K562 (cell line): ENCODE data around the gene STX2. TPM values are rescaled to one million over a fixed set of nuclear protein-coding genes. Genes with fewer than 3 reads are reported as not detected.

ENCODE experiments used
- ARID1B ChIP-seq: fragments of 450-650 bp; IDR thresholded peaks from 2 replicates; pipeline ENCODE4 v1.6.1; 2016; ENCODE audit warnings: antibody characterized with exemption, mild to moderate bottlenecking, inconsistent platforms
- CTCFL ChIP-seq: IDR thresholded peaks from 2 replicates; pipeline ENCODE4 v1.6.1; 2011; ENCODE audit warnings: borderline replicate concordance, low read depth, mild to moderate bottlenecking, moderate library complexity, low read length; ENCODE audit not compliant: insufficient read depth, poor library complexity, severe bottlenecking
- E2F3 ChIP-seq: fragments of 250-450 bp; sonication (Bioruptor Pico); IDR thresholded peaks from 2 replicates; pipeline ENCODE4 v1.4.0; 2020; ENCODE audit warnings: mild to moderate bottlenecking
- FOXM1 ChIP-seq, 2 experiments: fragments of 450-650 bp in 1 of 2; sonication (generic) in 1 of 2; formaldehyde crosslinking in 1 of 2; IDR thresholded peaks; 2 replicates each; pipeline versions ENCODE4 v1.6.1 to v1.9.0; 2017 to 2022; ENCODE audit warnings: low read depth in 2 of 2, mild to moderate bottlenecking in 2 of 2, missing genetic modification reagents in 1 of 2, moderate library complexity in 1 of 2
- HSF4 ChIP-seq: fragments of 250-450 bp; sonication (Bioruptor Pico); IDR thresholded peaks from 2 replicates; pipeline ENCODE4 v2.1.2; 2022; ENCODE audit warnings: mild to moderate bottlenecking, moderate library complexity, borderline replicate concordance
- NELFE ChIP-seq: IDR thresholded peaks from 2 replicates; pipeline ENCODE4 v1.6.1; 2011; ENCODE audit warnings: mild to moderate bottlenecking; ENCODE audit not compliant: insufficient read depth, insufficient read length
- NONO ChIP-seq, 2 experiments: fragments of 200-400 bp in 1 of 2; fragments of 450-650 bp in 1 of 2; formaldehyde crosslinking in 1 of 2; IDR thresholded peaks; 2 replicates each; pipeline ENCODE4 v1.6.1; 2017; ENCODE audit warnings: low read depth in 2 of 2, mild to moderate bottlenecking in 2 of 2, moderate library complexity in 2 of 2, low read length in 1 of 2
- POLR2G ChIP-seq: fragments of 200-400 bp; formaldehyde crosslinking; IDR thresholded peaks from 2 replicates; pipeline ENCODE4 v1.6.1; 2017; ENCODE audit warnings: low read depth, mild to moderate bottlenecking, antibody characterized with exemption, low read length, moderate library complexity
- POLR3A ChIP-seq: IDR thresholded peaks from 2 replicates; pipeline ENCODE4 v1.6.1; 2011; ENCODE audit warnings: borderline replicate concordance, mild to moderate bottlenecking, moderate library complexity; ENCODE audit not compliant: insufficient read length, insufficient read depth; ENCODE audit errors: extremely low read depth
- RBM25 ChIP-seq: fragments of 200-400 bp; formaldehyde crosslinking; IDR thresholded peaks from 2 replicates; pipeline ENCODE4 v1.6.1; 2018; ENCODE audit warnings: low read length, low read depth, moderate library complexity; ENCODE audit not compliant: severe bottlenecking
- TFAP4 ChIP-seq: sonication (generic); formaldehyde crosslinking; IDR thresholded peaks from 2 replicates; pipeline ENCODE4 v1.8.0; 2022; ENCODE audit warnings: missing genetic modification reagents, mild to moderate bottlenecking, moderate library complexity, borderline replicate concordance
- XRCC4 ChIP-seq: IDR thresholded peaks from one replicate; pipeline ENCODE4 v1.6.1; 2011; ENCODE audit not compliant: insufficient read depth, insufficient read length; ENCODE audit errors: extremely low read depth
- polyA plus RNA-seq, 8 experiments: library from polyadenylated mRNA; depleted of rRNA in 4 of 8; stranded (reverse) in 5 of 8; unstranded in 3 of 8; fragments of >200 nt; fragmentation: Nextera tagmentation in 2 of 8; fragmentation: Illumina TruSeq in 1 of 8; extraction: Ambion mirVana in 2 of 8; extraction: Trizol in 1 of 8; gene quantifications; 2 replicates each; pipeline versions ENCODE4 v1.2.1 to v1.2.3, GENCODE V29; 2011 to 2014; ENCODE audit warnings: inconsistent platforms in 1 of 8, missing spikeins in 1 of 8
- total RNA-seq, 7 experiments: library from RNA; depleted of rRNA in 6 of 7; stranded (reverse); fragments of >200 nt in 6 of 7; fragmentation: Illumina TruSeq in 2 of 7; extraction: Trizol in 2 of 7; gene quantifications; 2 replicates each; pipeline versions ENCODE4 v1.2.1 to v1.2.3, GENCODE V29; 2011 to 2021; ENCODE audit warnings: low replicate concordance in 1 of 7
- TF ChIP-seq, protein P1 (sequence below): fragments of 250-450 bp; sonication (Bioruptor Pico); IDR thresholded peaks from 2 replicates; pipeline ENCODE4 v1.5.0; 2021; ENCODE audit warnings: mild to moderate bottlenecking, moderate library complexity
- TF ChIP-seq, protein P2 (sequence below): sonication (generic); formaldehyde crosslinking; IDR thresholded peaks from 2 replicates; pipeline ENCODE4 v1.8.0; 2022; ENCODE audit warnings: mild to moderate bottlenecking, missing genetic modification reagents
- TF ChIP-seq, protein P3 (sequence below), 2 experiments: fragments of 450-650 bp in 1 of 2; IDR thresholded peaks; 2 replicates each; pipeline ENCODE4 v1.6.1; 2011 to 2017; ENCODE audit warnings: low read depth in 2 of 2, antibody characterized with exemption in 1 of 2, borderline replicate concordance in 1 of 2, low read length in 1 of 2, mild to moderate bottlenecking in 1 of 2, mixed read lengths in 1 of 2; ENCODE audit not compliant: control insufficient read depth in 1 of 2

Gene STX2
- total and polyA plus RNA-seq, 9 of the 15 experiments (the other 6 are each of a cell fraction or from before 2014, with no cell fraction given) = 22.2 to 54.6 (median 30.8) TPM

DNA sequence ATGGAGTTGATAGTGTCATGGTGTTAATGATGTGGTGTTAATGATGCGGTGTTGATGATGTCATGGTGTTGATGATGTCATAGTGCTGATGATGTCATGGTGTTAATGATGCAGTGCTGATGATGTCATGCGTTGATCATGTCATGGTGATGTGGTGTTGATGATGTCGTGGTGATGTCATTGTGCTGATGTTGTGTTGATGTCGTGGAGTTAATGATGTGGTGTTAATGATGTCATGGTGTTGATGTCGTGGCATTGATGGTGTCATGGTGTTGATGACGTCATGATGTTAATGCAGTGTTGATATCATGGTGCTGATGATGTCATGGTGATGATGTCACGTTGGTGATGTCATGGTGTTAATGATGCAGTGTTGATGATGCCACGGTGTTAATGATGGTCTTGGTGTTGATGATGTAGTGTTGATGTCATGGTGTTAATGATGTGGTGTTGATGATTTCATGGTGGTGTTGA is 73.8 kb downstream of the STX2 start (continued):
- TF ChIP-seq POLR3A = no peak
- no peak for TF ChIP-seq CTCFL
- TF ChIP-seq FOXM1 (IDR thresholded peaks at IDR 0.05; ENCODE audit: low read depth) = no peak
- no peak; the same call in 1 of the 2 replicates for TF ChIP-seq FOXM1 (CRISPR knock-in tag; IDR thresholded peaks at IDR 0.05; ENCODE audit: low read depth)
- no peak for TF ChIP-seq NONO (IDR thresholded peaks at IDR 0.05; ENCODE audit: low read depth in 2 of 2, low read length in 1 of 2)
- TF ChIP-seq TFAP4 = no peak
- TF ChIP-seq, protein P1, sequence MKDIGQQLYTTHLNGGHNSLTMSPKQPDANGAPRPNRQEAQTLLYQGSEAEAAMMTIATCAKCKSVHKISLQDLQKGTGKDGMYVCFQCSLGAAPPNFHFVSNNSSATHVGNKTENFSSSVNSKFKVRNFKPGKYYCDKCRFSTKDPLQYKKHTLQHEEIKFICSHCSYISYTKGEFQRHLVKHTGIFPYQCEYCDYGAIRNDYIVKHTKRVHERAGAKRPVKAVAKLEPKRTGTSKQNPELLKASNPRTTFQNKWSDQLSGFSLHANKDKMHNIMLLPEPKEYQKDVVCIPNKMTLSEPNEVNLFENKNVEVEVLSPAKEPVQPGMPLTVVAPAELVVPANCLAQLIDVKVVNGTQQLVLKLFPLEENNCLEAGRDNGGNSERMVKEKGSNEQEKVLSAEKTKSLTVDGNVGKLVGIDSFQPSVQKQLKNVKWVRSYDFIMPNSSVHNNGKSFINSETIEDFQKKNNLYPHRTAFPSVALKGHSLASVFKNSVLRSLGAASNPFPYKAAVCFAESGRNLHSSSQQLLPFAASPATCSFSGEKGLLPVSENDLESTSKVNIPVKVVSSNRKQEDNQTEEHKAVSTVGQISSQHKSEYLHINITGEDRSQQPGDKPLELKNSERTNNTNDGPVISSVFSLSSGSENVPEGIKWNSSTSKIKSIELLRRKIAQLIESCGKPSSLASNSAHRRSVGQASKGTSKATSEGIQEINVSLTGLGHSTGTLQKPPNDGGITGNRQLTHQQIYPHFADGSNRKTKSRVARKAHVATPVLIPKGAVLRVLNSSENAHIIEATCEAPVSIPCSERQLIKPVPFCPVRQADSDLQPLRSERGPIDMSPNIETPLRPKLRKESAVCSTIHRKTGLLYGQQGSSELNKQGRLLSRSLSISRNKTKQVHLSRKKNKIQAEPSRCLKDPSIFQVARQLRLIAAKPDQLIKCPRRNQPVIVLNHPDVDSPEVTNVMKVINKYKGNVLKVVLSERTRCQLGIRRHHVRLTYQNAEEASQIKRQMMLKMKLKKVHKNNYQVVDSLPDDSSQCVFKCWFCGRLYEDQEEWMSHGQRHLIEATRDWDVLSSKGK (CRISPR knock-in tag) = no peak
- no peak for TF ChIP-seq E2F3 (CRISPR knock-in tag)
- TF ChIP-seq ARID1B = no peak
- TF ChIP-seq NELFE = no peak
- no peak for TF ChIP-seq RBM25
- TF ChIP-seq, protein P2, sequence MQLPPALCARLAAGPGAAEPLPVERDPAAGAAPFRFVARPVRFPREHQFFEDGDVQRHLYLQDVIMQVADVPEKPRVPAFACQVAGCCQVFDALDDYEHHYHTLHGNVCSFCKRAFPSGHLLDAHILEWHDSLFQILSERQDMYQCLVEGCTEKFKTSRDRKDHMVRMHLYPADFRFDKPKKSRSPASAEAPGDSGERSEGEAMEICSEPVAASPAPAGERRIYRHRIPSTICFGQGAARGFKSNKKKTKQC (CRISPR knock-in tag) = no peak
- TF ChIP-seq HSF4 (CRISPR knock-in tag) = no peak
- TF ChIP-seq, protein P3, sequence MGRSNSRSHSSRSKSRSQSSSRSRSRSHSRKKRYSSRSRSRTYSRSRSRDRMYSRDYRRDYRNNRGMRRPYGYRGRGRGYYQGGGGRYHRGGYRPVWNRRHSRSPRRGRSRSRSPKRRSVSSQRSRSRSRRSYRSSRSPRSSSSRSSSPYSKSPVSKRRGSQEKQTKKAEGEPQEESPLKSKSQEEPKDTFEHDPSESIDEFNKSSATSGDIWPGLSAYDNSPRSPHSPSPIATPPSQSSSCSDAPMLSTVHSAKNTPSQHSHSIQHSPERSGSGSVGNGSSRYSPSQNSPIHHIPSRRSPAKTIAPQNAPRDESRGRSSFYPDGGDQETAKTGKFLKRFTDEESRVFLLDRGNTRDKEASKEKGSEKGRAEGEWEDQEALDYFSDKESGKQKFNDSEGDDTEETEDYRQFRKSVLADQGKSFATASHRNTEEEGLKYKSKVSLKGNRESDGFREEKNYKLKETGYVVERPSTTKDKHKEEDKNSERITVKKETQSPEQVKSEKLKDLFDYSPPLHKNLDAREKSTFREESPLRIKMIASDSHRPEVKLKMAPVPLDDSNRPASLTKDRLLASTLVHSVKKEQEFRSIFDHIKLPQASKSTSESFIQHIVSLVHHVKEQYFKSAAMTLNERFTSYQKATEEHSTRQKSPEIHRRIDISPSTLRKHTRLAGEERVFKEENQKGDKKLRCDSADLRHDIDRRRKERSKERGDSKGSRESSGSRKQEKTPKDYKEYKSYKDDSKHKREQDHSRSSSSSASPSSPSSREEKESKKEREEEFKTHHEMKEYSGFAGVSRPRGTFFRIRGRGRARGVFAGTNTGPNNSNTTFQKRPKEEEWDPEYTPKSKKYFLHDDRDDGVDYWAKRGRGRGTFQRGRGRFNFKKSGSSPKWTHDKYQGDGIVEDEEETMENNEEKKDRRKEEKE (IDR thresholded peaks at IDR 0.05; ENCODE audit: borderline replicate concordance in 1 of 2, control insufficient read depth in 1 of 2, low read depth in 2 of 2, low read length in 1 of 2) = peak in 1 of 2 experiments; percentile 15; a peak in 1 of 4 replicates
- TF ChIP-seq POLR2G = no peak
- no peak for TF ChIP-seq XRCC4
